Gastroesophageal sphincter (tissue), 3 donors: Measurements from ENCODE around the gene ENKD1.

Source experiments
- POLR2AphosphoS5 ChIP-seq: sonication (generic); formaldehyde crosslinking; IDR thresholded peaks from one replicate; pipeline ENCODE4 v1.6.1; 2017; ENCODE audit warnings: antibody characterized with exemption
- TF ChIP-seq, protein P1 (sequence below), 4 experiments: fragments of 200-600 bp in 2 of 4; fragments of 450-650 bp in 2 of 4; sonication (generic) in 1 of 4; IDR thresholded peaks; one replicate each; pipeline ENCODE4 v1.5.1; 2017 to 2019; ENCODE audit warnings: antibody characterized with exemption in 4 of 4, mild to moderate bottlenecking in 2 of 4, moderate library complexity in 2 of 4

DNA sequence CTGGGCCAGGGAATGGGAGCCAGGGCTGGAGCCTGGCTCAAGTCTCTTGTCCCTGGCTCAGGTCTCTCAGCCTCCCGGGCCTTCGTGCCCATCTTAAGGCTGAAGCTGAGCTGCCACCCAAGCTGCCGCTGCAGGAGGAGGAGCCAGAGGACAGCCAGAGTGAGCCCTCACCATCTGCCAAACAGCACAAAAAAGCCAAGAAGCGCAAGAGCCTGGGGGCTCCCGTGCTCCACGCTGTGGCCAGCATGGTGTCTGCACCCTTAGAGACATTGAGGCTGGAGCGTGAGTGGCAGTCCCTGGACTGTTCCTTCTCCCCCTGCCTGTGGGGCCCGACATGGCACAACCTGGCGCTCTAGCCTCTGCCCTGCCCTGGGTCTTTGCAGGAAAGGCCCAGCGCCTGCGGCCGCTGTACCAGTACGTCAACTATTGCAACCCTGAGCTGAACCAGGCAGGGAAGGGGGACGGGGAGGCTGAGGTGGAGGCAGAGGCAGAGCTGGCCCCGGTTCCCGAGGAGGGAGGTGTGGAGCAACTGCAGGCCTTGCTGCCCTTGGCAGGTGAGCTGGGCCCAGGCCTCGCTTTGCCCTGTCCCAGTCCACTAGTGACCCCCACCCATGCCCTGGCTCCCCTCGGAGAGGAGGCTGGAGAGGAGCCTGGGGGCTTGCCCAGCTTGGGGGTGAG is 1.4 kb upstream of the ENKD1 start:
- peak; percentile 80 for TF ChIP-seq POLR2AphosphoS5
- TF ChIP-seq, protein P1, sequence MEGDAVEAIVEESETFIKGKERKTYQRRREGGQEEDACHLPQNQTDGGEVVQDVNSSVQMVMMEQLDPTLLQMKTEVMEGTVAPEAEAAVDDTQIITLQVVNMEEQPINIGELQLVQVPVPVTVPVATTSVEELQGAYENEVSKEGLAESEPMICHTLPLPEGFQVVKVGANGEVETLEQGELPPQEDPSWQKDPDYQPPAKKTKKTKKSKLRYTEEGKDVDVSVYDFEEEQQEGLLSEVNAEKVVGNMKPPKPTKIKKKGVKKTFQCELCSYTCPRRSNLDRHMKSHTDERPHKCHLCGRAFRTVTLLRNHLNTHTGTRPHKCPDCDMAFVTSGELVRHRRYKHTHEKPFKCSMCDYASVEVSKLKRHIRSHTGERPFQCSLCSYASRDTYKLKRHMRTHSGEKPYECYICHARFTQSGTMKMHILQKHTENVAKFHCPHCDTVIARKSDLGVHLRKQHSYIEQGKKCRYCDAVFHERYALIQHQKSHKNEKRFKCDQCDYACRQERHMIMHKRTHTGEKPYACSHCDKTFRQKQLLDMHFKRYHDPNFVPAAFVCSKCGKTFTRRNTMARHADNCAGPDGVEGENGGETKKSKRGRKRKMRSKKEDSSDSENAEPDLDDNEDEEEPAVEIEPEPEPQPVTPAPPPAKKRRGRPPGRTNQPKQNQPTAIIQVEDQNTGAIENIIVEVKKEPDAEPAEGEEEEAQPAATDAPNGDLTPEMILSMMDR (IDR thresholded peaks at IDR 0.05): peak in 3 of 4 experiments; percentile 92 to 98 (median 94)
